ENCODE measurements around the gene SGCA. TPM values are rescaled to one million over a fixed set of nuclear protein-coding genes. Genes with fewer than 3 reads are reported as not detected.

Gene SGCA
- total RNA-seq, 2 experiments from 2014 or later: 0.34 TPM; not detected in 1

Other genes with a start within 250 kb of the SGCA start
- gene DLX4, start 196.8 kb upstream of the SGCA start, total RNA-seq: under 1 TPM; 0.43 to 0.81 TPM
- not detected for gene DLX3, start 170.8 kb upstream of the SGCA start, total RNA-seq
- 1 to 10 TPM; 4.2 to 7.2 TPM for gene ITGA3, start 109.9 kb upstream of the SGCA start, total RNA-seq
- gene PDK2, start 70.7 kb upstream of the SGCA start, total RNA-seq: 1 to 10 TPM; 6.0 to 7.7 TPM
- gene SAMD14, start 35.8 kb upstream of the SGCA start, total RNA-seq: 1 to 10 TPM in 1 of 2 experiments, under 1 TPM in 1; 0.47 to 1.3 TPM
- gene PPP1R9B, start 15.3 kb upstream of the SGCA start, total RNA-seq: 10 to 100 TPM; 52.4 to 56.4 TPM
- 1 to 10 TPM in 1 of 2 experiments, under 1 TPM in 1; 0.92 to 1.0 TPM for gene COL1A1, start 35.6 kb downstream of the SGCA start, total RNA-seq
- gene TMEM92, start 108.5 kb downstream of the SGCA start, total RNA-seq: not detected
- gene XYLT2, start 180.1 kb downstream of the SGCA start, total RNA-seq: 10 to 100 TPM; 24.4 to 25.3 TPM
- 10 to 100 TPM; 54.6 to 55.8 TPM for gene MRPL27, start 207.2 kb downstream of the SGCA start, total RNA-seq
- 10 to 100 TPM; 48.0 to 48.6 TPM for gene EME1, start 207.2 kb downstream of the SGCA start, total RNA-seq
- 10 to 100 TPM; 70.6 to 71.0 TPM for gene LRRC59, start 231.5 kb downstream of the SGCA start, total RNA-seq